ENCODE measurements around the gene ZMYND8.
A peak's percentile ranks its signal among the peaks of the same experiment; 100 is the strongest.
"Not testable (repeated sequence)": the region's sequence is repeated elsewhere in the genome, so short reads cannot be mapped to it uniquely, and the experiment has no call there.

The ZMYND8 gene

DNA sequence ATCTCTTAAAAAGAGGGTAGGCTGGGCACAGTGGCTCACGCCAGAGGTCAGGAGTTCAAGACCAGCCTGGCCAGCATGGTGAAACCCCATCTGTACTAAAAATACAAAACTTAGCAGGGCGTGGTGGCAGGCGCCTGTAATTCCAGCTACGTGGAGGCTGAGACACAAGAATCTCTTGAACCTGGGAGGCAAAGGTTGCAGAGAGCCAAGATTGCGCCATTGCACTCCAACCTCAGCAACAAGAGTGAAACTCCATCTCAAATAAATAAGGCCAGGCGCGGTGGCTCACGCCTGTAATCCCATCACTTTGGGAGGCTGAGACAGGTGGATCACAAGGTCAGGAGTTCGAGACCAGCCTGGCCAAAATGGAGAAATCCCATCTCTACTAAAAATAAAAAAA, 48.9 kb downstream of the ZMYND8 start:
- not testable (repeated sequence) for DNase-seq

DNA sequence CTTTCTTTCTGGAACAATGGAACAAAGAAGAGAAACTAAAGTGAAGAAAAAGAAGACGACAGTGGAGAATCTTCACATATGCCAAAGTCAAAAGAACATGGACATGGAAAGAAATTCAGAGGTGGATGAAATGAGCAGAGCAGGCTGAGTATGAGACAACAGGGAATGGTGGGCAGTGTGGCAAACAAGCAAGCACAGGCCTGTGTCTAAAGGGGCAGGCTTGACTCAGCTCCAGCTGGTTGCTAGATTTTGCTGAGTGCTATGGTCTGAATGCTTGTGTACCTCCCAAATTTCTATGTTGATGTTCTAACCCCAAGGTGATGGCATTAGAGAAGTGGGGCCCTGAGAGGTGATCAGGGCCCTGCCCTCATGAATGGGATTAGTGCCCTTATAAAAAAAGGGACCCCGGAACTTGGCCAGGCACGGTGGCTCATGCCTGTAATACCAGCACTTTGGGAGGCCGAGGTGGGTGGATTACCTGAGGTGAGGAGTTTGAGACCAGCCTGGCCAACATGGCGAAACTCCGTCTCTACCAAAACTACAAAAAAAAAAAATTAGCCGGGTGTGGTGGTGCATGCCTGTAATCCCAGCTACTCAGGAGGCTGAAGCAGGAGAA, 49.6 kb downstream of the ZMYND8 start:
- no peak for DNase-seq

DNA sequence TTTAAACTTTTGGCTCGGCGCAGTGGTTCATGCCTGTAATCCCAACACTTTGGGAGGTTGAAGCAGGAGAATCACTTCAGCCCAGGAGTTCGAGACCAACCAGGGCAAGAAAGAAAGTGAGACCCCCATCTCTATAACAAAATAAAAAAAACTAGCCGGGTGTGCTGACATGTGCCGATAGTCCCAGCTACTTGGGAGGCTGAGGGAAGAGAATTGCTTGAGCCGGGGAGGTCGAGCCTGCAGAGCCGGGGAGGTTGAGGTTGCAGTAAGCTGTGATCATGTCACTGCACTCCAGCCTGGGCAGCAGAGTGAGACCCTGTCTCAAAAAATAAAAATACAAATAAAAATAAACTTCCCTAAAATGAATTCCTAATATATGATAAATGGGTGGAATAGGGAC, 50.4 kb downstream of the ZMYND8 start:
- DNase-seq: no peak

DNA sequence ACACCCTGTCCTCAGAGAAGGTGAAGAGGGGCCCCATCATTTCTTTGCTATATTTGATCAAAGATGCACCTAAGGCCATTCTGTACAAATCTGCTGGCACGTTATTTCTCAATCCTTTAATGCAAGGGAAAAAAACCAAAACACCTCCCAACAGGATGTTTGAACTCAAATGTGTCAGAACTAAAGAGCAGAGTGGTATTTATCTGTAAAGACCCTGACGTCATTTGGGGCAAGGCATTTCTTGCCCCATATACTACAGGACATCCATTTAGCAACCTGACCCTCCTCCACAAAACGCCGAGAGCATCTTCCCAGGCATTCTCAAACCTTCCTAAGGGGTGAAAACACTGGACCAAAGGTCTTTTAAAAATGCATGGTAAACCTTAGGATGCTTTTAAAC, 50.8 kb downstream of the ZMYND8 start:
- no peak for DNase-seq

DNA sequence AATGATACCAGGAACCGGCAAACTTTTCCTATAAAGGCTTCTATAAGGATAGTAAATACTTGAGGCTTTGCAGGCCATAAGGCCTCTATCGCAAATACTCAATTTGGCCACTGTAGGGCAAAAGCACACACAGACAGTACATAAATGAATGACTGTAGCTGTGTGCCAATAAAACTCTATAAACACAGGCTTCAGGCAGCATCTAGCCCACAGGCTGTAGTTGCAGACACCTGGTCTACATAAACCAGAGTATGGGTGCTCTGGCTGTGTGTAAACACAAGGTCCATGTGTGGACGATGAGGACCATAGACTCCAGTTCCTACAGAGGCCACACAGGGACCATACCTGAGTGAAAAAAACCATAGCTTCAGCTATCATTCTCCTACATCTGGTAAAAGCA, 52.2 kb downstream of the ZMYND8 start:
- DNase-seq: peak; percentile 53

DNA sequence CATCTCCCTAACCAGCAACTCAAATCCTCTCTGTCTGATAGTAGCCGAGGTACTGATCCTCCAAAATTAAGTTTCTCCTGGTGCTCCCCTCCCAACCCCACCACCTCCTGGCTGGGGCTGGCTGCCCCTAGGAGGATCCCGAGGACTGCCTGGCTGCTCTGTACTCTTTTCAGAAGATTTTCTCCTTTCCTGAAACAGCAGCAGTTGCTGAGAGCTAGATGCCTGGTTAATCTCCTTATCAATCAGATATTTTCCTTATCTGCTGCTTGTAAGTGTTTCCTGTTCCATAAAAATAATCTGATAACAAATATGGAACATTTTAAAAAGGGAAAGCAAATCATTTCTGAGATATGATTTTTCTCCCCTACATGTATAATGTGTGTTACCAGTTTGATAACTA, 52.8 kb downstream of the ZMYND8 start:
- DNase-seq: no peak

DNA sequence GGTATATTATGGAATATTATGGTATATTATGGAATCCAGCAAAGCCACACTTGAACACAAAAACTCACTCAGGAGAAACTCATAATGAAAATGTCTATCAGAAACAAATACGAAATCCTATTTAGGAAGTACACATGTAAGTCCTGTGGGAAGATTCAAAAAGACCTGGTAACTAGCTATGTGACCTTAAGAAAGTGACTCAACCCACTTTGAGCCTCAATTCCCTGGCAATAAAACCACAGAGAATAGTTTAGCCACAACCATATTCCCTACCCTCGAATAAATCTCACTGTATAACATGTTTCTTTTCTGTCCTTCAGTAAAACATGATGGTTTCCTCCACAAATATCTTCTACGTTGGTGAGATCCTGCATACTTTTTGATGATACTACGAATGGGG, 56.4 kb downstream of the ZMYND8 start:
- DNase-seq: no peak

DNA sequence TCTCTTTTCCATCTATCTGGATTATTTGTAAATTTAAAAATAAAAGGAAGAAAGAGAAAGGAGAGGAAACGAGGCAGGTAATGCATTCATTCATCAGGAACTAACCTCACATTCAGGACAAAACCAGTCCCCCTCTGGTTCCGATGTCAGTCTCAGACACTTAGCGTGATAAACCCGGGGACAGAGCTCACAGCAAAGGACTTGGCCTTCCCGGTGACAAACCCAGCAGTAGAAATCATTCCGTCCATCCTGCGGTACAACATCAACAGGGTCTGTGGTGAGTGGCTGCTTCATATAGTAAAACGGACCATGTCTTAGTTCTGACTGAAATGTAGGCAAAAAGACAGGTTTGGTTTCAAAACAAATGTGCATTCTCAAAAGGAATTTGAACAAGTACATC, 57.9 kb downstream of the ZMYND8 start:
- DNase-seq: no peak

DNA sequence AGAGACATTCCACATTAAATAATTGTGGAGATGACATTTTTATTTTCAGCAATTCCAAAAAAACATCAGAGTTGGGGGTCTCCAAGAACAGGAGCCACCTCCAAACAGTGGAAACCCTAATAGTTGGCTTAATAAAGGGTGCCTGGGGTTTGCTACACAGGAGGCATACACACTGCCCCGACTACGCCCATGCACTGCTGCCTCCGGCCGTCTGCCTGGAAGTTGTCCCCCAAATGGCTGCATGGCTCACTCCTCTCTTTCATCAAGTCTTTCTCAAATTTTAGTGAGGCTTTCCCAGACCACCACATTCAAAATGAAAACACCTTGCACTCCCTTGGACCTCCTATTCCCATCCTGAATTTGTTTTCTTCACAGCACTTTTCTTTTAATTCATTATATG, 58.8 kb downstream of the ZMYND8 start:
- DNase-seq: no peak

DNA sequence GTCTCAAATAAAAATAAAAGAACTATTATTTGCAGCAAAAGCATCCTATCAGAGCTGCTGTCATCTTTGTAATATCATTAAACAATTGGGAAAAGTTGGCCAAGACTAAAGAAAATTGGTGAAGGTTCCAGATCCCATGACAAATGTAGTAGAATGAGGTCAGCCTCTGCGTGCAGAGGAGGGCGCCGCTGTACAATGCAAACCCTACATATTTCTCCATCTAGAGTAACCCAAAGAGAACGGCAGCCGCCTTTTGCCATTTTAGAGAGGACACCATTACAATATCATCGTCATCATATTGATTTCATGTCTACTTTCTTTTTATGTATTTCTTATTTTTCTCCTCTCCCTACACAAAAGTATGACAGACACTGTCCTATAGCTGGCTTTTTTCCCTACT, 59.5 kb downstream of the ZMYND8 start:
- DNase-seq: no peak

DNA sequence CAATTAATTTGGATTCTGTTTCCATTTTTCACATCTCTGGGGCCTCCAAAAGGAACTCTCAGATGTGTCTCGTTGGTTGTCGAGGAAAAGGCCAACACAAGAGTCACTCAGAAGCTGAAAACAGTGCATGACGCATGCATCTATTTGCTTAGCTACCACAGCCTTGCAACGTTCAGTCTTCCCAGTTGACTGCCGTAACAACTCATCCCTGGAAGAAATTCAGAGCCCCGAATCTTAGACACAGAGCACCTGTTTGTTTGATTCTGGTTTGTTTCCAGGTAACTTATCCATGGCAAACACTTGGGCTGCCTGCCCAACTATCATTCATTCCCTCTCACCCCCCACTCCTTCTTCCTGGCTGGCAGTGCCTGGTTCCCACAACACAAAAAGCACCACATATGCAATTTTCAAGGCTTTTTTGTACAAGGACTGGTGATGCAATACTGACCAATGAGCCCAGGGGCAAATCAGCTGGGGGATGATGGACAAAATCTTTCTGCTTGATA, 60.5 kb downstream of the ZMYND8 start:
- DNase-seq: no peak

DNA sequence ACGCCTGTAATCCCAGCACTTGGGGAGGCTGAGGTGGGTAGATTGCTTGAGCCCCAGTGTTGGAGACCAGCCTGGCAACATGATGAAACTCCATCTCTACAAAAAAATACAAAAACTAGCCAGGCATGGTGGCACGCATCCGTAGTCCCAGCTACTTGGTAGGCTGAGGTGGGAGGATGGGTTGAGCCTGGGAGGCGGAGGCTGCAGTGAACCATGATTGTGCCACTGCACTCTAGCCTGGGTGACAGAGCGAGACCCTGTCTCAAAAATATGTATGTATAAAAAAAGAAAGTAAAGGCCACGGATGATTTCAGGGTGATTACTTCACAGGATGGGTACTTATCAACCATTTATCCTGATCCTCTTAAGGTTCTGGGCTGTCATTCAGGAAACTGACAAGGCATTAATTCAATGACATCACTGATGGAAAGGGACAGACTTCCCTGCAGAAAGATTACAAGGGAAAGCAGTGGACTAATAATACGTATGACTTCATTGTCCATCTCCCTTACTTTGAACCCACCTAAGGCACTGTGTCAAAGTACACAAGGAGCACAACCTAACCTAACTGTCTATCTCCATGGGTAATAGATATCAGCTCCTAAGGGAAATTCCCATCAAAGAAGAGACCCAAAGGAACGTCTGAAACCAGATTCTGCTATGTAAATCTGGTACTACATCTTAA, 61.2 kb downstream of the ZMYND8 start:
- no peak for DNase-seq

DNA sequence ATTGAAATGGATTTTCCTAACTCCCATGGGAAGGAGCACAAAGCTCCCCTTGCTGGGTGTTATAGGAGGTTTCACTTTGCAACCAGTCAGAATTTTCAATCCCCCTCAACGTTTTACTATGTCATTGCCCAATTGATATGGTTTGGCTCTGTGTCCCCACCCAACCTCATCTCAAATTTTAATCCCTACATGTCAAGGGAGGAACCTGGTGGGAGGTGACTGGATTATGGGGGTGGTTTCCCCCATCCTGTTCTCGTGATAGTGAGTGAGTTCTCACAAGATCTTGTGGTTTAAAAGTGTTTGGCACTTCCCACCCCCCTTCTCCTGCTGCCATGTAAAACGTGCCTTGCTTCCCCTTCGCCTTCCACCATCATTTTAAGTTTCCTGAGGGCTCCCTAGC, 62.9 kb downstream of the ZMYND8 start:
- no peak for DNase-seq

DNA sequence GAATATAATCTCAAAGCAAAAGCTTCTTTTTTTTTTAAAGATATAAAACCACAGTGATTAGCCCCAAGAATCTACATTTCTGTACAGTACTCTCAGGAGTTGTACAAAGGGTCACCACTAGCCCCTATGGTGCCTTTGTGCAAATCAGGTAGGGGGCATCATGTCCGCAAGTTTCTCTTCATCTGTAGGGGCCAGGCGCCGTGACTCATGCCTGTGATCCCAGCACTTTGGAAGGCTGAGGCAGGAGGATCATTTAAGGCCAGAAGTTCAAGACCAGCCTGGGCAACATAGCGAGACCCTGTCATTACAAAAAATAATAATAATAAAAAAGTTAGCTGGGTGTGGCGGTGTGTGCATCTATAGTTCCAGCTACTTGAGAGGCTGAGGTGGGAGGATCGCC, 63.9 kb downstream of the ZMYND8 start:
- DNase-seq: no peak

DNA sequence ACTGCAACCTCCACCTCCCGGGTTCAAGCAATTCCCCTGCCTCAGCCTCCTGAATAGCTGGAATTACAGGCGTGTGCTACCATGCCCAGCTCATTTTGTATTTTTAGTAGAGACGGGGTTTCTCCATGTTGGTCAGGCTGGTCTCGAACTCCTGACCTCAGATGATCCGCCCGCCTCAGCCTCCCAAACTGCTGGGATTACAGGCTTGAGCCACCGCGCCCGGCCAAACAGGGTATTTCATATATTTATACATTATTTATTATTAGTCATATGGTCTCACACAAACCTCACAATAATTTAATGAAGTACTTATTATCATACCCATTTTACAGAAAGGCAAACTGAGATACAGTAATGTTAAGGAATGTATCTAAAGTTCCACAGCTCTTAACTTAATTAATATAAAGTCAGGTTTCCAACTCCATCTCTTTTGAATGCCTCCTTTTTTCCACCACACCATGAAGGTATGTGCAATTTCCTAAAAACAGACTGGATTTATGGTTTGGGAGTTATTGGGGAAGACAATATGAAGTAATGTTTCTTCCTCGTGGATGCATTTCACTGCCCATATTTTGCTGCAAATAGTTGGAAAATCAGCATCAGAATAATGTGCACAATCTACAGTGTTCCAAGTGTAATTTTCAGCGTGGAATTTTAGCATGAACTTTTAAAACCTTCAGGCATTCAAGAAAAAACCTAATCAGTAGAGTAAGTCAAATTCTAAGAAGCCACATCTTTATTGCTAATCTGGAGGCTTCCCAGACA, 65.7 kb downstream of the ZMYND8 start:
- no peak for DNase-seq

DNA sequence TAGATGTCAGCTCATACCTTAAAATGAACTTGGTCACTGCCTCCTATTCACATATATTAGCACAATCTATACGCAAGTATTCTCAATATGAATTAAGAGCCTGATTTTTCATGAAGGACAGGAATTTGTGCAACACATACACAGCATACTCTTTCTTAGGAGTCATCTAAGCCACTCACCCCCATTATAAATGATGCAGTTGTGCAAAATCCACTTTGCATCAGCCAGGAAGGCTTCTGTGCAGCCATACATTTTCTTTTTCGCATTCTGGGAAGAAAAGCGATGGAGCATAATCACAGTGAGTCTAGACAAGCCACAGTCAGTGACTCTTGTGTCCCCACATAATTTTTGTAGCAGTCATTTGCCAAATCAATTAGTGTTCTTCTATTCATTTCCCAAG, 66.5 kb downstream of the ZMYND8 start:
- DNase-seq: no peak

DNA sequence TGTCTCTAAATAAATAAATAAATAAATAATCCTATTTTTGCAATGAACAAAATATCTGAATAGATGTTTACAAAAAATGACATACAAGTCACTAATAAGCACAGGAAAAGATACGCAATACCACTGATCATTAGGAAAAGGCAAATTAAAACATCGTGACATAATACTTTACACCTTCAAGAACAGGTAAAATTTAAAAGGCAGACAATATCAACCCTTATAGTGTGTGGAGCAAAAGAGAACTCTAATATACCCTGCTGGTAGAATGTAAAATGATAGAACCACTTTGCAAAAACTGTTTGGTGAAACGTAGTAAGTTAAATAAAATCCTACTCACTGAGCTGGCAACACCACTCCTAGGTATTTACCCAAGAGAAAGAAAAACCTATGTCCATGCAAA, 67.4 kb downstream of the ZMYND8 start:
- no peak for DNase-seq

DNA sequence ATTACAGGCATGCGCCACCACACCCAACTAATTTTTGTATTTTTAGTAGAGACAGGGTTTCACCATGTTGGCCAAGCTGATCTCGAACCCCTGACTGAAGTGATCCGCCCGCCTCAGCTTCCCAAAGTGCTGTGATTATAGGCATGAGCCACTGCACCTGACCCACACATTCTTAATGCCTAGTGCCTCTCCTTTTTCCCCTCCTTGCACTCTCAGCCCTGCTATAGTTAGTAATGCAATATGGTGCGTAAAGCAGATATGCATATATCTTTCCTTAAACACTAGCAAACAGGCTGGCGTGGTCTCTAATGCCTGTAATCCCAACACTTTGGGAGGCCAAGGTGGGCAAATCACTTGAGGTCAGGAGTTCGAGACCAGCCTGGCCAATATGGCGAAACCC, 68.0 kb downstream of the ZMYND8 start:
- DNase-seq: not testable (repeated sequence)

DNA sequence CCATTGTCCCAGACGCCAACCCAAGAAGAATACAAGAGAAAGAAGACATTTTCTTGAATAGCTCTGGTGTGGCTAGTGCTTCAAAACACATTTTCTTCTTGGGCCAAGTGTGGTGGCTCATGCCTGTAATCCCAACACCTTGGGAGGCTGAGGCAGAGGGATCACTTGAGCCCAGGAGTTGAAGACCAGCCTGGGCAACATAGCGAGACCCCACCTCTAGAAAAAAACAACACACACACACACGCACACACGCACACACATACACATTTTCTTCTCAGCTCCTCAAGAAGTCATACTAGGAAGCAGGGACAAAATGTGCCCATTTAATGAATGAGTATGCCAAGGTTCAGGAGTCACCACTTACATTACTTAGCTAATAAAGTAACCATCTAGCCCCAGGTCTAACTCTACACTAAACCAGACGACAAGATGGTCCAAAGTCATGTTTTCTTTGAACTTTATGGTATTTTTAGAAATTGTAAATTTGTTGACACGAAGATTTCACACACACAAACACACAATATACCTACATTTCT, 68.8 kb downstream of the ZMYND8 start:
- no peak for DNase-seq

DNA sequence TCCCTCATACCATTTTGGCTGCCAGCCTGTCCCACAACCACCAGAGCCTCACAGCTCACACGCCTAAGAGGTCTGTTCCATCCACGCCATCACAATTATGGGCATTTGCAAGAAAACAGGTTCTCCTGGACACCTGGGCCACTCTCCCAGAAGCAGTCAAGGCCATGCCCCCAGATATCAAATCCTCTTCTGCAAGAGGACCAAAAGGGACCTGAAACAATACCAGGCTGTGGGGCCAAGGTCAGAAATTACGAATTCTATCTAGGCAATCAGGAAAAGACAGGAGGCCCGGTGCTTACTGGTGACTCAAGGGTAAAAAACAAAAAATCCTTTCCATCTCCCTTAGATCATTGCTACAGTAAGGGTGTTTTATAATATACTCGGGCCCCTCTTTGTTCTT, 69.8 kb downstream of the ZMYND8 start:
- DNase-seq: no peak

DNA sequence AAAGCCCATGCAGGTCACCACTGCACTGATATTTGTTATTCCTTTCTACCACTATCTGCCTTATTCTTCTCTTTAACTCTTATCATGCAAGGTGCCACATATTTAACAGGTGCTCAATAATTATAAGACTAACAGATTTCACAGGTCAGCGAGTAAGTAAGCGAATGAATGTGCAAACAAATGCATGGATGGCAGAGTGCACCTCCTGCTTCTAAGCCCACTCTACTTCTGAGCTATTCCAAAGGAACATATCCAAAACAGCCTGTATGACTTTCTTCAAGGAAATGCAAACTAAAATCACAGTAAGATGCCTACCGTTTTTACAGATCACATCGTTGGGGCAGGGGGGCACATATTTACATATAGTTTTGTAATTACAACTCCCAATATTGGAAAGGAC, 71.3 kb downstream of the ZMYND8 start:
- no peak for DNase-seq

DNA sequence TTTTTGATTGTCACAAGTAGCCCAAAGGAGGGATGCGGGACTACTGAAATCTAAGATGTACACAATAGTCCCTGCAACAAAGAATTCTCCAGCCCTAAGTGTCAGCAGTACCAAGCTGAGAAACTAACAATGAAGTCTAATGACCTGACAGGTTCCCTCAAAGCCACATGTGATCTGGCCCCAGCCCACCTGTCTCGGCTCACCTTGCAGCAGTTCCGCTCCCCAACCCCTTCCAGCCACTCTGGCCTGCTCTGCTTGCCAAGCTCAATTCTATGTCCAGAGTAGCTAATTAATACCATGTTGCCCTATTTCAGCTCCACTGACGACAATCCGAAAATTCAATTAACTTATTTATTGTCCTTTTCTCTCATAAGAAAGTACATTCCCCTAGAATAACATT, 72.1 kb downstream of the ZMYND8 start:
- no peak for DNase-seq

DNA sequence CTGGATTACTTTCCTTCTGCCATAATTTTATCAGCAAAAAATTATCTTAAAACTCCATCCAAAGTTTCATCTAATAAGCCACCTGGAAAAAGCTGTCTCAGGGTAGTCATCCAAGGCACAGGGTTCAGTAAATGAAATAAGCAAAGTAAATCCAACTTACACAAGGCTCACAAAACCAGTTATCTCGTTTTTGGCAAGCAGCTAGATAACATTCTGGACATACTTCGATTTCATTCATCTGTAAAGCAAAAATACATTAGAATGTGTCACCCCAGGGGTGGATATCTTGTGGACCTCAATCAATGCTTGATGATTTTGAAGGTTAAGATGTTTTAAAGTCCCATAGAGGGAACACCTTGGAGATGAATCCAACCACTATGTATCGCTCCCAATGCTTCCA, 73.1 kb downstream of the ZMYND8 start:
- DNase-seq: no peak

DNA sequence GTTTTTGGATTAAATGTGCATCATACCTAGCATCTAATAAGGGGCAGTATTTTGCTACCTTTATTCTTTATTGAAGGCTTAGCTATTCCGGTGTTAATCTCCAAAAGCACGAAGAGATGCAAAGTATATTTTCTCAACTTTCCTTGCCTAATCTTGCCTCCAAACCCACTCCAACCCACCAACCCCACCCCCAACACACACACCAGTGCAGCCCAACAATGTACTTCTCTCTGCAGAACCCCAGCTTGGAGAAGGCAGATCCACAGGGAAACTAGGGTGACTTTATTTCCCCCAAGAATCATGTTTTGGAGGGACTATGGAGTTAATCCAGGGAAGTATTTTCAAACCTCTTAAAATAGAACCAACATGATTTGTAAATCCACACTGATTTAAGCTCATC, 73.6 kb downstream of the ZMYND8 start:
- no peak for DNase-seq

All from NCI-H510A treated with DMSO at 0.1 percent for 48 hours (cell line).